Fibroblast of lung (primary cell): ENCODE data around the gene ARF4. TPM values are rescaled to one million over a fixed set of nuclear protein-coding genes. Genes with fewer than 3 reads are reported as not detected.

Experiments used
- DNase-seq, 2 donors: peaks; one replicate each; pipeline versions ENCODE4 v3.0.0 to v3.0.0-alpha.2; 2010; ENCODE audit warnings: low read depth in 2 of 2
- H2AFZ ChIP-seq: 2 replicates; pipeline ENCODE4 v1.5.1; 2012; ENCODE audit warnings: low read length, control low read depth, inconsistent platforms
- H3K27ac ChIP-seq: 2 replicates; pipeline ENCODE4 v1.5.1; 2011; ENCODE audit warnings: low read length, control low read depth; ENCODE audit not compliant: insufficient read depth
- H3K27me3 ChIP-seq: 2 replicates; pipeline ENCODE4 v1.5.1; 2011; ENCODE audit warnings: mild to moderate bottlenecking, low read length; ENCODE audit not compliant: control insufficient read depth, insufficient read depth
- H3K36me3 ChIP-seq: 2 replicates; pipeline ENCODE4 v1.5.1; 2011; ENCODE audit warnings: low read length; ENCODE audit not compliant: control insufficient read depth, insufficient read depth
- H3K4me1 ChIP-seq: 2 replicates; pipeline ENCODE4 v1.5.1; 2011; ENCODE audit warnings: low read length; ENCODE audit not compliant: control insufficient read depth, insufficient read depth; ENCODE audit errors: extremely low read depth
- H3K4me2 ChIP-seq: 2 replicates; pipeline ENCODE4 v1.5.1; 2011; ENCODE audit warnings: low read length, control low read depth; ENCODE audit not compliant: insufficient read depth; ENCODE audit errors: extremely low read depth
- H3K4me3 ChIP-seq, 4 experiments: fragments of 200-600 bp in 1 of 4; sonication (generic) in 1 of 4; replicated peaks in 1 of 4; 2 replicates each; pipeline ENCODE4 v1.5.1; 2011 to 2016; ENCODE audit warnings: low read length in 4 of 4, low read depth in 3 of 4, mild to moderate bottlenecking in 3 of 4, control low read depth in 2 of 4, inconsistent platforms in 1 of 4, mixed read lengths in 1 of 4; ENCODE audit not compliant: insufficient read depth in 1 of 4; ENCODE audit errors: control extremely low read depth in 1 of 4
- H3K79me2 ChIP-seq: 2 replicates; pipeline ENCODE4 v1.5.1; 2012; ENCODE audit warnings: mild to moderate bottlenecking, low read length, inconsistent platforms; ENCODE audit not compliant: control insufficient read depth, insufficient read depth
- H3K9ac ChIP-seq: 2 replicates; pipeline ENCODE4 v1.5.1; 2011; ENCODE audit warnings: mild to moderate bottlenecking, low read length, control low read depth; ENCODE audit not compliant: insufficient read depth
- H3K9me3 ChIP-seq: 2 replicates; pipeline ENCODE4 v1.5.1; 2012; ENCODE audit warnings: low read depth, low read length; ENCODE audit not compliant: control insufficient read depth, insufficient read depth
- H4K20me1 ChIP-seq: 2 replicates; pipeline ENCODE4 v1.5.1; 2011; ENCODE audit warnings: low read length; ENCODE audit not compliant: control insufficient read depth, insufficient read depth; ENCODE audit errors: extremely low read depth
- EZH2 ChIP-seq: IDR thresholded peaks from 2 replicates; pipeline ENCODE4 v1.5.1; 2012; ENCODE audit warnings: low read length, control low read depth, mild to moderate bottlenecking; ENCODE audit errors: missing control alignments
- polyA plus RNA-seq, 2 donors: library from polyadenylated mRNA; depleted of rRNA in 1 of 2; stranded (reverse) in 1 of 2; unstranded in 1 of 2; fragments of >200 nt; gene quantifications; 2 replicates each; pipeline ENCODE4 v1.2.1, GENCODE V29; 2011 to 2012; ENCODE audit warnings: missing spikeins in 1 of 2
- total RNA-seq: library from RNA; depleted of rRNA; stranded (reverse); fragments of >200 nt; gene quantifications from 2 replicates; pipeline ENCODE4 v1.2.1, GENCODE V29; 2014
- TF ChIP-seq, protein P1 (sequence below), 2 donors: IDR thresholded peaks in 1 of 2; conservative IDR thresholded peaks in 1 of 2; 1 replicate in 1 of 2; 2 replicates in 1 of 2; pipeline ENCODE4 v1.5.1; 2011 to 2012; ENCODE audit warnings: low read length in 2 of 2, control low read depth in 1 of 2, inconsistent platforms in 1 of 2, low read depth in 1 of 2, mild to moderate bottlenecking in 1 of 2

The ARF4 gene
- total and polyA plus RNA-seq, 2 donors (not counting 1 experiment from before 2014, with no cell fraction given) = 173 to 761 TPM

- Histone ChIP-seq H3K27ac (peak overlapping the region; percentile 97), H3K36me3 (no peaks in the 10 kb centered on the region), H3K79me2 (peaks cover 37% of the 10 kb centered on the region), H4K20me1 (no peaks in the 10 kb centered on the region), H3K27me3 (no peaks in the 10 kb centered on the region), H3K4me3 (peak overlapping the region; percentile 86 to 95 (median 88)), H3K9ac (peak overlapping the region; percentile 97), H3K4me1 (peaks cover 2% of the 10 kb centered on the region), H2AFZ (peak overlapping the region; percentile 100), H3K9me3 (no peaks in the 10 kb centered on the region), H3K4me2 (peak overlapping the region; percentile 90)
- TF ChIP-seq, protein P1, sequence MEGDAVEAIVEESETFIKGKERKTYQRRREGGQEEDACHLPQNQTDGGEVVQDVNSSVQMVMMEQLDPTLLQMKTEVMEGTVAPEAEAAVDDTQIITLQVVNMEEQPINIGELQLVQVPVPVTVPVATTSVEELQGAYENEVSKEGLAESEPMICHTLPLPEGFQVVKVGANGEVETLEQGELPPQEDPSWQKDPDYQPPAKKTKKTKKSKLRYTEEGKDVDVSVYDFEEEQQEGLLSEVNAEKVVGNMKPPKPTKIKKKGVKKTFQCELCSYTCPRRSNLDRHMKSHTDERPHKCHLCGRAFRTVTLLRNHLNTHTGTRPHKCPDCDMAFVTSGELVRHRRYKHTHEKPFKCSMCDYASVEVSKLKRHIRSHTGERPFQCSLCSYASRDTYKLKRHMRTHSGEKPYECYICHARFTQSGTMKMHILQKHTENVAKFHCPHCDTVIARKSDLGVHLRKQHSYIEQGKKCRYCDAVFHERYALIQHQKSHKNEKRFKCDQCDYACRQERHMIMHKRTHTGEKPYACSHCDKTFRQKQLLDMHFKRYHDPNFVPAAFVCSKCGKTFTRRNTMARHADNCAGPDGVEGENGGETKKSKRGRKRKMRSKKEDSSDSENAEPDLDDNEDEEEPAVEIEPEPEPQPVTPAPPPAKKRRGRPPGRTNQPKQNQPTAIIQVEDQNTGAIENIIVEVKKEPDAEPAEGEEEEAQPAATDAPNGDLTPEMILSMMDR (conservative IDR thresholded peaks at IDR 0.05 in 1 of 2, IDR thresholded peaks at IDR 0.05 in 1 of 2; ENCODE audit: low read depth in 1 of 2, low read length in 2 of 2) = no peak
- TF ChIP-seq EZH2 = no peak
- peak; percentile 34 to 49 for DNase-seq
Observed at GRCh38 chr3:57557085-57557537, 40.0 kb downstream of the ARF4 start.

DNA sequence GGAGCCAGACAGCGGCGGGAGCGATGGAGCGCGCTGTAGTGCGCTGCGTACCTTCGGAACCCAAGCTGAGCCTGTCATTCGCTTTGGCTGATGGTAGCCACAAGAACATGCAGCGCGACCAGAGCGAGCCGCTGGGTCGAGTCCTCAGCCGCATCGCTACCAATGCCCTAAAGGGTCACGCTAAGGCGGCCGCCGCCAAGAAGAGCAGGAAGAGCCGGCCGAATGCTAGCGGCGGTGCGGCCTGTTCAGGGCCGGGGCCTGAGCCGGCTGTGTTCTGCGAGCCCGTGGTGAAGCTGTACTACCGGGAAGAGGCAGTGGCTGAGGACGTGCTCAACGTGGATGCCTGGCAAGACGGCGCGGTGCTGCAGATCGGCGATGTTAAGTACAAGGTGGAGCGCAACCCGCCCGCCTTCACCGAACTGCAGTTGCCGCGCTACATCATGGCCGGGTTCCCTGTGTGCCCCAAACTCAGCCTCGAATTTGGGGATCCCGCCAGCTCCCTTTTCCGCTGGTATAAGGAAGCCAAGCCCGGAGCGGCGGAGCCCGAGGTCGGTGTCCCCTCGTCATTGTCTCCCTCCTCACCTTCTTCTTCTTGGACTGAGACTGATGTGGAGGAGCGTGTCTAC lies 40.6 kb downstream of the ARF4 start:
- H3K36me3 ChIP-seq = no peaks in the 10 kb centered on the region
- TF ChIP-seq, protein P1 (conservative IDR thresholded peaks at IDR 0.05 in 1 of 2, IDR thresholded peaks at IDR 0.05 in 1 of 2; ENCODE audit: low read depth in 1 of 2, low read length in 2 of 2) = no peak
- TF ChIP-seq EZH2 = no peak
- H3K4me3 ChIP-seq = peak overlapping the region; percentile 86 to 95 (median 88)
- peaks cover 37% of the 10 kb centered on the region for H3K79me2 ChIP-seq
- no peaks in the 10 kb centered on the region for H4K20me1 ChIP-seq
- H3K27ac ChIP-seq = peak overlapping the region; percentile 97
- H3K4me1 ChIP-seq = peaks cover 2% of the 10 kb centered on the region
- peak overlapping the region; percentile 97 for H3K9ac ChIP-seq
- H2AFZ ChIP-seq = peak overlapping the region; percentile 100
- H3K4me2 ChIP-seq = peak overlapping the region; percentile 90
- DNase-seq = peak in 1 of 2 donors; percentile 48
- no peaks in the 10 kb centered on the region for H3K27me3 ChIP-seq
- H3K9me3 ChIP-seq = no peaks in the 10 kb centered on the region

DNA sequence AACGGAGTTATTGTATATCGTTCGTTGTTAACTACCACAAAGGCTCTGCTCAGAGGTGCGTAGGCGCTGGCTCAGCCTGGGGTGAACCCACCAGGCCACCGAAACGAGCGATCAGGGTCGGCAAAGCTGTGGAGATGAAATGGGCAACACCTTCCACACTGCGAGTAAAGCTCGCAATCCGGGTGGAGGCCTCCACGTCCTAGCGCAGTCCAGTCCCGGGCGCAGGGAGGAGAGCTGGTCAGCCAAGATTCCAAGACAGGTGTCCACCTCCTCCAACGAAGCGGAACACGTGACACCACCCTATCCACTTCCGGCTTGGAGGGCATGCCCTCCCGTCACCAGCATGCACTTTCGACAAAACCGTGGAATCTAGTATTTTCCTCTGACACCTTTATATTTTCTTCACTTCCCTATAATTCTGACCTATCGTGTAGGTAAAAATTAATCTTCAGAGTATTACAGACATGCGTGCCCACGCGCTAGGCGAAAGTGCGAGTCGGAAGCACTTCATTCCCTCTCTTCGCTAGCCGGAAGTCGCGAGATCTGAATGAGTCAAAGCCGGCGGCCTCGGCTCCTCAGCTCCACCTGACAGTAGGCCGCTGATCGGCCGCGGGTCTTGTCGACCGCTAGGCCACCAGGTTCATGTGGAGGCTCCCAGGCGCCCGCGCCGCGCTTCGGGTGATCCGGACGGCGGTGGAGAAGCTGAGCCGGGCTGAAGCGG lies 41.2 kb downstream of the ARF4 start, which contains the start of gene PDE12:
TSS of gene PDE12 (plus strand) at position 537 of the 721 bp plus-strand sequence. CDS start at position 643, 106 bp downstream.
- TF ChIP-seq, protein P1 (conservative IDR thresholded peaks at IDR 0.05 in 1 of 2, IDR thresholded peaks at IDR 0.05 in 1 of 2; ENCODE audit: low read depth in 1 of 2, low read length in 2 of 2) = no peak
- no peak for TF ChIP-seq EZH2
- H2AFZ ChIP-seq = peak within 1 kb of the TSS; percentile 100
- H3K27me3 ChIP-seq = no peaks in the 10 kb centered on the region
- peaks cover 2% of the 10 kb centered on the region for H3K4me1 ChIP-seq
- H3K9ac ChIP-seq = peak within 1 kb of the TSS; percentile 97
- H3K36me3 ChIP-seq = no peaks in the 10 kb centered on the region
- peak within 1 kb of the TSS; percentile 90 for H3K4me2 ChIP-seq
- peak within 1 kb of the TSS; percentile 97 for H3K27ac ChIP-seq
- peak; percentile 93 to 96 for DNase-seq
- H3K79me2 ChIP-seq = peaks cover 37% of the 10 kb centered on the region
- H3K9me3 ChIP-seq = no peaks in the 10 kb centered on the region
- no peaks in the 10 kb centered on the region for H4K20me1 ChIP-seq
- peak within 1 kb of the TSS; percentile 86 to 95 (median 88) for H3K4me3 ChIP-seq
